ENCODE results near the gene C5orf52.
"Not testable (repeated sequence)": the region's sequence is repeated elsewhere in the genome, so short reads cannot be mapped to it uniquely, and the experiment has no call there.

The C5orf52 gene

DNA sequence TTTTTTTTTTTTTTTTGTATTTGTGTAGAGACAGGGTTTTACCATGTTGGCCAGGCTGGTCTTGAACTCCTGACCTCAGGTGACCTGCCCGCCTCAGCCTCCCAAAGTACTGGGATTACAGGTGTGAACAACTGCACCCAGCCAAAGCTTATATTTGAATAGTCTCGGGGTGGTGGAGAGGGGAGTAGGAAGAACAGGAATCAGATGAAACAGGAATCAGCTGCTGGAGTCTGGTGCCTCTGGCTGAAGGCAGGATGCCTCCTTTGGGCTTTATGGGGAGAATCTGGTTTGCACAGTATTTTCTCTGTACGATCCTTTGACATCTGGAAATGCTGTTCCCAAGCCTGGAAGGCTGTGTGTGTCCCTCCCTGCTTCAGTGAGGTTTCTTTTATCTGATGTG, 10.9 kb downstream of the C5orf52 start:
- ChIA-PET CTCF (interaction anchor here (0.9 to 1.5 kb wide), 4 partner anchors 9 to 322 kb away, joined by 3 to 5 read pairs (median 4); no protein-coding TSS in a partner anchor), POLR2A (interaction anchor here (1.0 kb wide), 1 partner anchor 49 kb away, joined by 3 read pairs; the partner anchor contains the start of gene THG1L)
- TF ChIP-seq, protein P1, sequence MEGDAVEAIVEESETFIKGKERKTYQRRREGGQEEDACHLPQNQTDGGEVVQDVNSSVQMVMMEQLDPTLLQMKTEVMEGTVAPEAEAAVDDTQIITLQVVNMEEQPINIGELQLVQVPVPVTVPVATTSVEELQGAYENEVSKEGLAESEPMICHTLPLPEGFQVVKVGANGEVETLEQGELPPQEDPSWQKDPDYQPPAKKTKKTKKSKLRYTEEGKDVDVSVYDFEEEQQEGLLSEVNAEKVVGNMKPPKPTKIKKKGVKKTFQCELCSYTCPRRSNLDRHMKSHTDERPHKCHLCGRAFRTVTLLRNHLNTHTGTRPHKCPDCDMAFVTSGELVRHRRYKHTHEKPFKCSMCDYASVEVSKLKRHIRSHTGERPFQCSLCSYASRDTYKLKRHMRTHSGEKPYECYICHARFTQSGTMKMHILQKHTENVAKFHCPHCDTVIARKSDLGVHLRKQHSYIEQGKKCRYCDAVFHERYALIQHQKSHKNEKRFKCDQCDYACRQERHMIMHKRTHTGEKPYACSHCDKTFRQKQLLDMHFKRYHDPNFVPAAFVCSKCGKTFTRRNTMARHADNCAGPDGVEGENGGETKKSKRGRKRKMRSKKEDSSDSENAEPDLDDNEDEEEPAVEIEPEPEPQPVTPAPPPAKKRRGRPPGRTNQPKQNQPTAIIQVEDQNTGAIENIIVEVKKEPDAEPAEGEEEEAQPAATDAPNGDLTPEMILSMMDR (IDR thresholded peaks at IDR 0.05; ENCODE audit: insufficient read depth, low read length, missing control alignments), result no peak
- no peak for DNase-seq (ENCODE audit: low read depth, low spot score)
- no peak overlapping the region for H3K4me3 ChIP-seq (ENCODE audit: low read depth, low read length)

DNA sequence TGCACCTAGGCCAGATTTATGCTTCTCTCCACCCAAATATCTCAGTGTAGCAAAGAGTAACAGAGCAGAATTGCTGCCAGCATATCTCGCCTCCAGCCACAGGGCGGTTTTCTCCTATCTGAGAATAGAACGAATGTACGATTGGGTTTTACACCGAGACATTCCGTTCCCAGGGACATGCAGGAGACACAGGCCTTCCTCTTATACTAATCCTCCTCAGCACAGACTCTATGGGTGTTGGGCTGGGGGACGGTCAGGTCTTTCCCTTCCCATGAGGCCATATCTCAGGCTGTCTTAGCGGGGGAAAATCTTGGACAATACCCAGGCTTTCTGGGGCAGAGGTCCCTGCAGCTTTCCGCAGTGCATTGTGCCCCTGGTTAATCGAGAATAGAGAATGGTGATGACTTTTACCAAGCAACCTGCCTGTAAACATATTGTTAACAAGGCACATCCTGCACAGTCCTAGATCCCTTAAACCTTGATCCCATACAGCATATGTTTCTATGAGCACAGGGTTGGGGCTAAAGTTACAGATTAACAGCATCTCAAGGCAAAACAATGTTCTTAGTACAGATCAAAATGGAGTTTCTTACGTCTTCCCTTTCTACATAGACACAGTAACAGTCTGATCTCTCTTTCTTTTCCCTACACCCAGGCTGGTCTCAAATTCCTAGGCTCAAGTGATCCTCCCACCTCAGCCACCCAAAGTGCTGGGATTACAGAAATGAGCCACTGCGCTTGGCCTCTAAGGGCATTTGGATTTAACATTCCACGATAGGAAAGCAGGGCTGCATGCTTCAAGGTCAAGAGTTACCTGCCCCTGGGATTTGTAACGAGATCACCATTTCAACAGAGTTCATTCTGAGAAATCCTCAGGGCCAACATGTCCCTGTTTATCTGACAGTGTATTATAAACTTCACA, 15.2 kb downstream of the C5orf52 start:
- CTCF ChIA-PET; DNase-seq (ENCODE audit: low read depth, low spot score); POLR2A ChIA-PET; H3K4me3 ChIP-seq (ENCODE audit: low read depth, low read length): not testable (repeated sequence)

DNA sequence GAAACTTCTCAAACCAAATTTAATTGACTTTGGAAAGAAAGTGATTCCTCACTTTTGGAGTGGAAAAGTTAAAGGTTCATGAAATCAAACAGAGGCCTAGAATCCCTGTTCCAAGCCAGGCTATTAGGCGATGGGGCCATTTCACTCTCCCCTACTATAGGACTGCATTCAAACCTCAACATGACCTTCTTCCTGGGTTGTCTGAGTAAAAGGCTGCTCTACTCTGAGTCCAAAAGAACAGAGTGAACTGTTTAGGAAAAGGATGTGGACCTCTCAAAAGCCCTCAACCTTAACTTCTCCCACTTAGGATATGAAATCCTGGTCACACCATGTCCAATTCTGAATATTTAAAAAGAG, 15.8 kb downstream of the C5orf52 start:
- no peak overlapping the region for H3K4me3 ChIP-seq (ENCODE audit: low read depth, low read length)
- CTCF ChIA-PET, result no interaction called here
- POLR2A ChIA-PET, result no interaction called here
- TF ChIP-seq, protein P1 (IDR thresholded peaks at IDR 0.05; ENCODE audit: insufficient read depth, low read length, missing control alignments), result no peak
- DNase-seq (ENCODE audit: low read depth, low spot score), result no peak

DNA sequence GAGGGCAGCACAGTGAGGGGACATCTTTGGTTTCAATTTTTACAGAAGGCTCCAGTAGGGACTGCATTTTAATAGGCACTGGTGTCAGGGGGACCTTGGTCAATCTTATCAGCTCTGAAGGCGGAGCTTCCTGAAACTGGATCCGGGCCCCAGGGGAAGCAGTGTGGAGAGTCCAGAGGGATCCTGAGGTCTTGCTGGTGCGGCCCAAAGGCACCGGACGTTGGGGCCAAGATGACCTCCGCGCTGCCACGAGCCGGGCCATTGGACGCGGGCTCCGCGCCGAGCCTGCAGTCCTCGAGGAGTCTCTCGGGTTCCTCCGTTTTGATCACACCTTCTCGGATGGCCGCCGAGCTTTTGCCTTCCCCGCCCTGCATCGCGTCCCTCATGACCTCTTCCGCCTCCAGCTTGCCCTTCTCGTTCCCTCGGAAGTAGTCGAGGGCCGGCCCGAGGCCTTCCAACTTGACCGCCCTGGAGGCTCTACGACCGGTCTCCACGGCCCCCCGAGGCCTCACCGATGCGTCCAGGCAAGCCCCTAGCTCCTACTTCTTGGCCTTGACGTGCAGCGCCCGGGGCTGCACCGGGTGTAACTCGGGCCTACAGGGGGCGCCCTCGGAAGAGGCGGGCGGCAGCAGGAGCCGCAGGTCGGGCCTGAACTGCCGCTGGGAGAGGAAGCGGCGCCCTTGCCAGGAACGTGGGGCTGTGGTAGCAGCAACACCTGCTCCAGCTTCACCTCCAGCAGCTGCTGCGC, 18.8 kb downstream of the C5orf52 start:
- H3K4me3 ChIP-seq (ENCODE audit: low read depth, low read length), result no peak overlapping the region; the same call in 1 of the 2 replicates
- TF ChIP-seq, protein P1 (IDR thresholded peaks at IDR 0.05; ENCODE audit: insufficient read depth, low read length, missing control alignments), result no peak
- ChIA-PET CTCF (no interaction called here), POLR2A (no interaction called here)
- DNase-seq (ENCODE audit: low read depth, low spot score), result no peak

DNA sequence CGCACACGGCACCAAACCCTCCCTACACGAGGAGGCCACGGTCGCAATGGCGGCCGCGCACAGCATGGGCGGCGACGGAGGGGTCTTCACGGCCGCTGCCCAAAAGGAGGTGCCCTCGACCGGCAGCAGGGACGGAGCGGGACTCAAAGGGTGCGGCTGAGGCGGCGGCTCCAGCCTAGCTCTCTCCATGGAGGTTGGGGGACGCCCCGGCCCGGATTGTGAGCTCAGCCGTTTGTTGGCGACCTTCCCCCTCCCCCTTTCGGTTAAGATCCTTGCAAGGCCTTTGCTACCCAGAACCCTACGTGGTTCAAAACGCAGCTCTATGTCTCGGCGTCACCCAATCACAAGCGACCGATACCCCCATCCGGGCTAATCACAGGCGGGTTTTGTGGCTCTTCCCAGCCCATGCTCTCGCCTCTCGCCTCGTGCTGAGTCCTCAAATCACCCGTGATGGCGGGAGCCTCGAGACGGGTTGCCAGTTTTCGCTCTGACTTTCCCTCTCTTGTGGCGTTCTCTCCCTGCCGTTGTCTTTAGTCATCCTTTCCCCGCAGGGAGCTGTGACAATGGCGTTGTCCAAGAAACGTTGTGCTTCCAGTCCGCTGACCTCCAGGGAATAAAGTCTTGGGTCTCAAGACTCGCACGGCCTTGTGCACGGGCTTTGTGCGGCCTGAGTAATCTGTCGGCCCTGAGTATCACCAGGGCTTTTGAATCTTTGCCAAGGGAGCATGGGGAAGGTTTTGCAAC, 19.5 kb downstream of the C5orf52 start:
- no peak for DNase-seq (ENCODE audit: low read depth, low spot score)
- TF ChIP-seq, protein P1 (IDR thresholded peaks at IDR 0.05; ENCODE audit: insufficient read depth, low read length, missing control alignments), result no peak
- H3K4me3 ChIP-seq (ENCODE audit: low read depth, low read length), result no peak overlapping the region; the same call in 1 of the 2 replicates
- POLR2A ChIA-PET, result no interaction called here
- CTCF ChIA-PET, result interaction anchor here (0.6 to 1.7 kb wide), 3 partner anchors 9 to 319 kb away, joined by 3 to 5 read pairs (median 4); no protein-coding TSS in a partner anchor

DNA sequence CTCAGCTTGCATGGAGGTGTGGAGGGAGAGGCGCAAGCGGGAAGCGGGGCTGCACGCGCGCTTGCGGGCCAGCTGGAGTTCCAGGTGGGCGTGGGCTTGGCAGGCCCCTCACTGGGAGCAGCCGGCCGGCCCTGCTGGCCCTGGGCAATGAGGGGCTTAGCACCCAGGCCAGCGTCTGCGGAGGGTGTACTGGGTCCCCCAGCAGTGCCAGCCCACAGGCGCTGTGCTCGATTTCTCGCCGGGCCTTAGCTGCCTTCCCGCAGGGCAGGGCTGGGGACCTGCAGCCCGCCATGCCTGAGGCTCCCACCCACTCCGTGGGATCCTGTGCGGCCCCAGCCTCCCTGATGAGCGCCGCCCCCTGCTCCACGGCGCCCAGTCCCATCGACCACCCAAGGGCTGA, 22.5 kb downstream of the C5orf52 start:
- DNase-seq (ENCODE audit: low read depth, low spot score); H3K4me3 ChIP-seq (ENCODE audit: low read depth, low read length); POLR2A ChIA-PET; CTCF ChIA-PET: not testable (repeated sequence)

DNA sequence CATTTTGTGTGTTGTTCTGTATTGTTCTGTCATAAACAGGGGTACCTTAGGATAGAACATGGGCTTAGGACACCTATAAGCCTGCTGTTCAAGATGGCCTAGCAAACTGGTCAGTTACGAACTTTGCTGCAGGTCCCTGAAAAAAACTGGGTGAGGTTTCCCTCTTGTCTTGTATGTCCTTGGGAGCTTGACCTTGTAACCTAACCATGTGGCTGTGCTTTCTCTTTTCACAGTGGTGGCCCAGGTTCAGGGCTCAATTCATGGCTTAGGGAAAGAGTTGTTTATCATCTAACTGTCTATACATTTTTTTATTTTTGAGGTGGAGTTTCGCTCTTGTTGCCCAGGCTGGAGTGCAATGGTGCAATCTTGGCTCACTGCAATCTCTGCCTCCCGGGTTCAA, 24.8 kb downstream of the C5orf52 start:
- POLR2A ChIA-PET; DNase-seq (ENCODE audit: low read depth, low spot score); H3K4me3 ChIP-seq (ENCODE audit: low read depth, low read length): not testable (repeated sequence)
- CTCF ChIA-PET, result interaction anchor here (1.0 kb wide), 2 partner anchors 10 to 20 kb away, joined by 3 to 4 read pairs; no protein-coding TSS in a partner anchor

DNA sequence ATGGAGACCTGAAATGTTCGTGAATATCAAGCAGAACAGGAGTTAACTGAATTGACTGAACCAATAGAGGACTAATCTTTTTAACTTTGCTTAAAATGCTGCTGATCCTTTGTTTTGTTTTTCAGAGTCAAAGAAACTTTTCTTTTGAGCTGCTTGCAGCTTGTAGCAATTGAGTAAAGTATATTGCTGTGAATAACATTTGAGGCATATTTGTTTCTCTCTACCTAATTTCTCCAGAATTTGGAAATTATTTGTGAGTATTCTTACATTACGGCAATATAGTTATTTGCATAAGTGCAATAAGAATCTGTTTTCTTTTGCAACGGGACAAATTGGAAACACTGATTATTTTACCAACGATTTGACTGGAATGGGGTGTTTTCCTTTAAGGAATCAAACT, 27.3 kb downstream of the C5orf52 start:
- POLR2A ChIA-PET, result not testable (repeated sequence)

More for the DNA sequence above, 27.3 kb downstream of the C5orf52 start:
- DNase-seq (ENCODE audit: low read depth, low spot score); H3K4me3 ChIP-seq (ENCODE audit: low read depth, low read length); CTCF ChIA-PET: not testable (repeated sequence)
